Upper lobe of left lung (tissue), 6 donors: ENCODE measurements around the gene ZNF385B. TPM values are rescaled to one million over a fixed set of nuclear protein-coding genes. Genes with fewer than 3 reads are reported as not detected.

Source experiments
- ATAC-seq, 2 donors: fragments of 200-7000 bp; cut with Tn5 transposase; one replicate each; pipeline ENCODE4 v1.9.1; 2022; ENCODE audit warnings: mild to moderate bottlenecking in 2 of 2, moderate library complexity in 2 of 2; ENCODE audit not compliant: low FRiP score in 2 of 2
- DNase-seq, 2 donors: peaks; one replicate each; pipeline ENCODE4 v3.0.0-alpha.2; 2019 to 2020
- H3K27ac ChIP-seq, 4 donors: fragments of 200-600 bp; sonication (generic); one replicate each; pipeline ENCODE4 v1.5.1; 2016 to 2019
- H3K27me3 ChIP-seq, 4 donors: fragments of 200-600 bp; sonication (generic); one replicate each; pipeline ENCODE4 v1.5.1; 2017 to 2019
- H3K36me3 ChIP-seq, 4 donors: fragments of 200-600 bp; sonication (generic); one replicate each; pipeline ENCODE4 v1.5.1; 2016 to 2019
- H3K4me1 ChIP-seq, 4 donors: fragments of 200-600 bp; sonication (generic); one replicate each; pipeline ENCODE4 v1.5.1; 2018 to 2019
- H3K4me3 ChIP-seq, 4 donors: fragments of 200-600 bp; sonication (generic); one replicate each; pipeline ENCODE4 v1.5.1; 2017 to 2019; ENCODE audit warnings: mild to moderate bottlenecking in 2 of 4, moderate library complexity in 1 of 4
- H3K9me3 ChIP-seq, 4 donors: fragments of 200-600 bp; sonication (generic); one replicate each; pipeline ENCODE4 v1.5.1; 2018 to 2019
- CTCF ChIP-seq, 6 experiments: fragments of 450-650 bp in 4 of 6; fragments of 200-600 bp in 2 of 6; sonication (generic) in 2 of 6; IDR thresholded peaks; one replicate each; pipeline ENCODE4 v1.5.1; 2016 to 2019; ENCODE audit warnings: antibody characterized with exemption in 6 of 6
- EP300 ChIP-seq, 4 donors: sonication (generic); formaldehyde crosslinking; IDR thresholded peaks; one replicate each; pipeline ENCODE4 v1.5.1; 2017; ENCODE audit warnings: antibody characterized with exemption in 4 of 4, control low read depth in 2 of 4
- POLR2A ChIP-seq, 4 donors: fragments of 450-650 bp; IDR thresholded peaks; one replicate each; pipeline ENCODE4 v1.5.1; 2016 to 2017; ENCODE audit warnings: antibody characterized with exemption in 4 of 4, mild to moderate bottlenecking in 2 of 4
- POLR2AphosphoS5 ChIP-seq, 2 donors: sonication (generic); formaldehyde crosslinking; IDR thresholded peaks; one replicate each; pipeline ENCODE4 v1.5.1; 2017; ENCODE audit warnings: antibody characterized with exemption in 2 of 2
- WGBS, 2 donors: methylation state at CpG; one replicate each; pipeline ENCODE4 v1.1.5; 2017 to 2018; 5-methylcytosine and 5-hydroxymethylcytosine counted together
- total RNA-seq, 6 donors: library from RNA; depleted of rRNA in 4 of 6; stranded (reverse); fragments of >200 nt in 4 of 6; gene quantifications; one replicate each; pipeline versions ENCODE4 v1.1.0 to v1.2.1, GENCODE V29; 2016 to 2021
- donor health status: DM: no; HTN: no; CAD: no; lungs with moderate emphysema.
- donor health status: DM: no; HTN: yes; CAD: no; lungs with severe emphysema.

The ZNF385B gene
- total RNA-seq, 6 donors from 2014 or later: 22.1 to 93.5 (median 40.2) TPM

- DNase-seq (no peak), ATAC-seq (no peak)
- WGBS, 2 donors: 94 to 100% methylated on average over 1 of the region's 1 CpG
- H3K36me3 ChIP-seq: no peaks in the 10 kb centered on the region
- no peak overlapping the region for H3K27ac ChIP-seq
- H3K4me1 ChIP-seq: no peaks in the 10 kb centered on the region
- H3K9me3 ChIP-seq: no peaks in the 10 kb centered on the region
- no peak overlapping the region for H3K4me3 ChIP-seq
- H3K27me3 ChIP-seq: no peaks in the 10 kb centered on the region
- TF ChIP-seq CTCF (IDR thresholded peaks at IDR 0.05) (no peak), EP300 (IDR thresholded peaks at IDR 0.05) (no peak), POLR2A (IDR thresholded peaks at IDR 0.05) (no peak), POLR2AphosphoS5 (IDR thresholded peaks at IDR 0.05) (no peak)
Observed at GRCh38 chr2:179513181-179513580, 348.2 kb downstream of the ZNF385B start.

- ATAC-seq (no peak), DNase-seq (no peak)
- Histone ChIP-seq H3K4me1 (no peaks in the 10 kb centered on the region), H3K4me3 (no peak overlapping the region), H3K9me3 (no peaks in the 10 kb centered on the region), H3K27ac (no peak overlapping the region), H3K27me3 (no peaks in the 10 kb centered on the region), H3K36me3 (no peaks in the 10 kb centered on the region)
- TF ChIP-seq CTCF (IDR thresholded peaks at IDR 0.05) (no peak), POLR2AphosphoS5 (IDR thresholded peaks at IDR 0.05) (no peak), POLR2A (IDR thresholded peaks at IDR 0.05) (no peak), EP300 (IDR thresholded peaks at IDR 0.05) (no peak)
- 84 to 94% methylated on average over 1 of the region's 1 CpG for WGBS, 2 donors
Observed at GRCh38 chr2:179512281-179513035, 349.0 kb downstream of the ZNF385B start.

- 56 to 61% methylated on average over 4 of the region's 4 CpGs for WGBS, 2 donors
- H3K27ac ChIP-seq: no peak overlapping the region
- no peaks in the 10 kb centered on the region for H3K36me3 ChIP-seq
- ATAC-seq (no peak), DNase-seq (no peak)
- no peaks in the 10 kb centered on the region for H3K4me1 ChIP-seq
- TF ChIP-seq POLR2A (IDR thresholded peaks at IDR 0.05): no peak
- TF ChIP-seq EP300 (IDR thresholded peaks at IDR 0.05): no peak
- no peak for TF ChIP-seq CTCF (IDR thresholded peaks at IDR 0.05)
- TF ChIP-seq POLR2AphosphoS5 (IDR thresholded peaks at IDR 0.05): no peak
- H3K4me3 ChIP-seq: no peak overlapping the region
- no peaks in the 10 kb centered on the region for H3K9me3 ChIP-seq
- no peaks in the 10 kb centered on the region for H3K27me3 ChIP-seq
Observed at GRCh38 chr2:179511105-179511789, 350.2 kb downstream of the ZNF385B start.

GRCh38 chr2:179495315-179495714 is 366.1 kb downstream of the ZNF385B start:
- no peak for TF ChIP-seq POLR2AphosphoS5 (IDR thresholded peaks at IDR 0.05)
- no peak for TF ChIP-seq EP300 (IDR thresholded peaks at IDR 0.05)
- no peak for TF ChIP-seq POLR2A (IDR thresholded peaks at IDR 0.05)
- TF ChIP-seq CTCF (IDR thresholded peaks at IDR 0.05): no peak
- H3K4me3 ChIP-seq: no peak overlapping the region
- H3K27me3 ChIP-seq: no peaks in the 10 kb centered on the region
- ATAC-seq: no peak
- no peaks in the 10 kb centered on the region for H3K4me1 ChIP-seq
- no peak overlapping the region for H3K27ac ChIP-seq
- no peak for DNase-seq
- 90 to 94% methylated on average over 4 of the region's 4 CpGs for WGBS, 2 donors
- H3K9me3 ChIP-seq: no peaks in the 10 kb centered on the region
- H3K36me3 ChIP-seq: no peaks in the 10 kb centered on the region
